Central memory CD4-positive, alpha-beta T cell (primary cell): ENCODE measurements around the gene TJAP1.
A peak's percentile ranks its signal among the peaks of the same experiment; 100 is the strongest.
"Not testable (repeated sequence)": the region's sequence is repeated elsewhere in the genome, so short reads cannot be mapped to it uniquely, and the experiment has no call there.

Experiments used
- DNase-seq: peaks from one replicate; pipeline ENCODE4 v3.0.0; 2022

The TJAP1 gene

GRCh38 chr6:43505718-43506117 is 28.3 kb downstream of the TJAP1 start:
- no peak for DNase-seq

- no peak for DNase-seq
Observed at GRCh38 chr6:43506171-43506570, 28.8 kb downstream of the TJAP1 start.

- DNase-seq = peak; percentile 73
Observed at GRCh38 chr6:43506667-43507471, 29.5 kb downstream of the TJAP1 start.

- DNase-seq = no peak
Observed at GRCh38 chr6:43508481-43509141, 31.2 kb downstream of the TJAP1 start.

GRCh38 chr6:43509142-43509983 is 32.0 kb downstream of the TJAP1 start:
- no peak for DNase-seq

GRCh38 chr6:43509984-43510826 is 32.8 kb downstream of the TJAP1 start, which contains the start of gene LRRC73:
TSS of gene LRRC73 (minus strand) at chr6:43510346. CDS start at chr6:43509785, 561 bp downstream.
- peak; percentile 74 for DNase-seq

GRCh38 chr6:43510827-43511163 is 33.4 kb downstream of the TJAP1 start:
- DNase-seq = no peak

GRCh38 chr6:43511824-43512415 is 34.5 kb downstream of the TJAP1 start:
- no peak for DNase-seq

- no peak for DNase-seq
Observed at GRCh38 chr6:43515808-43516207, 38.4 kb downstream of the TJAP1 start.

GRCh38 chr6:43516367-43516696 is 39.0 kb downstream of the TJAP1 start:
- DNase-seq = no peak

- DNase-seq = peak; percentile 96
Observed at GRCh38 chr6:43516697-43517504, 39.5 kb downstream of the TJAP1 start, which contains the start of the genes POLR1C and YIPF3. TSS of gene POLR1C (plus strand) at chr6:43517089. CDS start at chr6:43517110, 21 bp downstream. TSS of gene YIPF3 (minus strand) at chr6:43516926. CDS start at chr6:43516807, 119 bp downstream.

- no peak for DNase-seq
Observed at GRCh38 chr6:43517505-43518357, 40.4 kb downstream of the TJAP1 start.

- DNase-seq = no peak
Observed at GRCh38 chr6:43520097-43520496, 42.7 kb downstream of the TJAP1 start.

- no peak for DNase-seq
Observed at GRCh38 chr6:43521836-43522235, 44.5 kb downstream of the TJAP1 start.

GRCh38 chr6:43522547-43523261 is 45.3 kb downstream of the TJAP1 start:
- DNase-seq = no peak

GRCh38 chr6:43523284-43523683 is 45.9 kb downstream of the TJAP1 start:
- DNase-seq = no peak

GRCh38 chr6:43524483-43524961 is 47.2 kb downstream of the TJAP1 start:
- no peak for DNase-seq

- DNase-seq = no peak
Observed at GRCh38 chr6:43532201-43532600, 54.8 kb downstream of the TJAP1 start.

GRCh38 chr6:43538986-43539385 is 61.6 kb downstream of the TJAP1 start:
- not testable (repeated sequence) for DNase-seq
